Muscle of leg (tissue), 11 donors: ENCODE measurements around the gene NEK1. TPM values are rescaled to one million over a fixed set of nuclear protein-coding genes. Genes with fewer than 3 reads are reported as not detected.
A peak's percentile ranks its signal among the peaks of the same experiment; 100 is the strongest.
"Not testable (repeated sequence)": the region's sequence is repeated elsewhere in the genome, so short reads cannot be mapped to it uniquely, and the experiment has no call there.

Experiments used
- DNase-seq: peaks from one replicate; pipeline ENCODE4 v3.0.0; 2013
- H3K27ac ChIP-seq: one replicate; pipeline ENCODE4 v1.5.1; 2013; ENCODE audit warnings: mild to moderate bottlenecking, low read length, control low read depth
- H3K27me3 ChIP-seq: one replicate; pipeline ENCODE4 v1.6.1; 2013; ENCODE audit warnings: low read length; ENCODE audit not compliant: control insufficient read depth, insufficient read depth
- H3K36me3 ChIP-seq: one replicate; pipeline ENCODE4 v1.6.1; 2013; ENCODE audit warnings: low read length; ENCODE audit not compliant: control insufficient read depth, insufficient read depth
- H3K4me1 ChIP-seq: one replicate; pipeline ENCODE4 v1.6.1; 2013; ENCODE audit warnings: low read length; ENCODE audit not compliant: control insufficient read depth, insufficient read depth
- H3K4me3 ChIP-seq: one replicate; pipeline ENCODE4 v1.5.1; 2013; ENCODE audit warnings: low read length, control low read depth
- H3K9me3 ChIP-seq: replicated peaks from 2 replicates; pipeline ENCODE4 v1.6.1; 2013; ENCODE audit warnings: low read depth, low read length; ENCODE audit not compliant: control insufficient read depth
- WGBS: methylation state at CpG from one replicate; pipeline ENCODE4 v1.1.5; 2013; ENCODE audit warnings: missing lambda C conversion rate; ENCODE audit not compliant: insufficient coverage; 5-methylcytosine and 5-hydroxymethylcytosine counted together
- polyA plus RNA-seq, 8 donors: library from polyadenylated mRNA; unstranded; fragments of 120-200 nt; gene quantifications; one replicate each; pipeline versions ENCODE4 v1.2.1 to v1.2.3, GENCODE V29; 2013; ENCODE audit warnings: inconsistent platforms in 1 of 8, low replicate concordance in 1 of 8; ENCODE audit not compliant: insufficient read length in 8 of 8, insufficient read depth in 1 of 8
- total RNA-seq: library from RNA; stranded (reverse); fragments of 120-200 nt; gene quantifications from one replicate; pipeline ENCODE4 v1.2.4, GENCODE V29; 2013

NEK1 gene
- total and polyA plus RNA-seq, 9 donors = 9.6 to 14.7 (median 11.8) TPM

DNA sequence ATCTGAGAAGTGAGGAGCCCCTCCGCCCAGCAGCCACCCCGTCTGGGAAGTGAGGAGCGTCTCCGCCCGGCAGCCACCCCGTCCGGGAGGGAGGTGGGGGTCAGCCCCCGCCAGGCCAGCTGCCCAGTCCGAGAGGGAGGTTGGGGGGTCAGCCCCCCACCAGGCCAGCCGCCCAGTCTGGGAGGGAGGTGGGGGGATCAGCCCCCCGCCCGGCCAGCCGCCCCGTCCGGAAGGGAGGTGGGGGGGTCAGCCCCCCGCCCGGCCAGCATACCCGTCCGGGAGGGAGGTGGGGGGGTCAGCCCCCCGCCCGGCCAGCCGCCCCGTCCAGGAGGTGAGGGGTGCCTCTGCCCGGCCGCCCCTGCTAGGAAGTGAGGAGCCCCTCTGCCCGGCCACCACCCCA lies 42.1 kb downstream of the NEK1 start:
- not testable (repeated sequence) for H3K27ac ChIP-seq, H3K9me3 ChIP-seq, DNase-seq, H3K27me3 ChIP-seq, H3K4me1 ChIP-seq, H3K4me3 ChIP-seq
- H3K36me3 ChIP-seq = peaks cover 15% of the 10 kb centered on the region
- 96% methylated on average over 9 of the region's 26 CpGs for WGBS

DNA sequence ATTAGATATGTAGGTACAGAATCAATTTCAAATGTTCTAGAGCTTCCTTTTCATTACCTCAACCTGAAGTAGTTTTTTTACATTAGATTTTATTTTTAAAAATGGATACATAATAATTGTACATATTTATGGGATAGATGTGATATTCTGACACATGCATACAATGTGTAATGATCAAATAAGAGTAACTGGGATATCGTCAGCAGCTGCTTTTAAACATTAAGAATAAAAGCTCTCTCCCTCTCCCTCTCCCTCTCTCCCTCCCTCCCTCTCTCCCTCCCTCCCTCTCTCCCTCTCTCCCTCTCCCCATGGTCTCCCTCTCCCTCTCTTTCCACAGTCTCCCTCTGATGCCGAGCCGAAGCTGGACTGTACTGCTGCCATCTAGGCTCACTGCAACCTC lies 43.2 kb downstream of the NEK1 start:
- not testable (repeated sequence) for H3K27ac ChIP-seq, H3K4me3 ChIP-seq, H3K4me1 ChIP-seq, H3K36me3 ChIP-seq, DNase-seq, H3K9me3 ChIP-seq, H3K27me3 ChIP-seq
- no CpG with 5 or more reads among the region's 3 CpGs for WGBS

DNA sequence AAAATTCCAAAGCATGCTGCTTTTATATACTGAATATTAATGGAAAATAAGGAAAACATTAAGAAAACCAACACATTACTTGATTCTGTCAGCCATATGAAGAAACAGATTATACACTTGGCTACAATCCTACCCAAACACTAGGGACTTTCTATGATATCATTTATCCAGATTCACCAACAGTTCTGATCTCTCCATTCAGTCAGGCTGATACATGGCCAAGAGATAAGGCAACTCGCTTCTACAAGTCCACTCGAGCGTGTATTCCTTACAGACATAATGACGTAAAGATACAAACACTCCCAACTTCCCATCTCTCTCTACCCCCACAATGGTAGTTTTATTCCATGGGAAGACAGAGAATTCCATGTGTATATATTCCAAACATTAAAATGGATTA lies 44.5 kb downstream of the NEK1 start:
- DNase-seq = peak; percentile 28
- no peak overlapping the region for H3K27ac ChIP-seq
- no peaks in the 10 kb centered on the region for H3K9me3 ChIP-seq
- H3K4me1 ChIP-seq = no peaks in the 10 kb centered on the region
- no CpG with 5 or more reads among the region's 4 CpGs for WGBS
- H3K4me3 ChIP-seq = no peak overlapping the region
- no peaks in the 10 kb centered on the region for H3K27me3 ChIP-seq
- no peaks in the 10 kb centered on the region for H3K36me3 ChIP-seq

DNA sequence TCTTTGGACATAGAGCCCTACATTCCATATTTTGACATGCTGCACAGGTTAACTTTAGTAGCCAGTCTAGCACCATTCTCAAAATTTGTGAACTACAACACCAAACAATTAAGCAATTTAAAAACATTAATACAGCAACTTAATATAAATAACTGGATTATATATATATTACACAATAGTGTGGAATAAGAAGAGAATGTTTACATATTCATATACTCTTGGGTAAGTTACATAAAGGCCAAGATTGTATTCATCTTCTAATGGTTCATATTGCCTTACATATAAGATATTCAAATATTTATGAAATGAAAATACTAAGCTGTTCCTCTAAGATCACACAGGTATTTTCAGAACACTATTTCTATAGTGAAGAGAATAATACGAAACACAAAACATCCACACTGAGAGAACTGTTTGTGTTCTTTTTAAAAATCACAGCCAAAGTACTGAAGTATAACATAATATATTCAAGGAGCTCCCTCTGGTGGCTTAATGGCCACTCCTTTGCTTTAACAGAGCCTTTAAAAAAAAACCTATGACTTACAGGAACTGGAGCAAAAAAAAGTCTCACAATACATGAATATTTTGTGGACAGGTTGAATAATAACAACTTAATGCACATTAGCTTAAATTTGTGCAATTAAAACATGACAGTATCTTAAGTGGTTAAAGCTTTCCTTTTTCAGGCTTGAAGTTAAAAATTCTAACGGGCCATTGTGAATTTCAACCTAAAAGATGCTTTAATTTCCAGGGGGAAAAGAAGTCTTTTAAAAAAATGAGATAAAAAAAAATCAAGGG lies 46.2 kb downstream of the NEK1 start:
- no peak overlapping the region for H3K27ac ChIP-seq
- no peak overlapping the region for H3K4me3 ChIP-seq
- no peaks in the 10 kb centered on the region for H3K4me1 ChIP-seq
- WGBS = 100% methylated on average over 1 of the region's 2 CpGs
- H3K9me3 ChIP-seq = no peaks in the 10 kb centered on the region
- no peaks in the 10 kb centered on the region for H3K36me3 ChIP-seq
- no peaks in the 10 kb centered on the region for H3K27me3 ChIP-seq
- peak; percentile 87 for DNase-seq

DNA sequence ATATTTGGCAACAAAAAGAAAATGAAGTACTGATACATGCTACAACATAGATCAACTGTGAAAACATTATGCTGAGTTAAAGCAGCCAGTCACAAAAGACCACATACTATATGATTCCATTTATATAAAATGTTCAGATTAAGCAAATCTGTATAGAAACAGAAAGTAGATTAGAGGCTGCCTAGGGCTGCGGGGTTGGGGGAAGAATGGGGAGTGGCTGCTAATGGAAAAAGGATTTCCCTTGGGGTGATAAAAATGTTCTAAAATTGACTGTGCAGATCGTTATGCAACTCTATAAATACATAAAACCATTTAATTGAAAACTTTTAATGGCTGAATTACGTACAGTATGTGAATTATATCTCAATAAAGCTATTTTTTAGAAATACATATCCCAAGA lies 46.8 kb downstream of the NEK1 start:
- Histone ChIP-seq H3K4me3 (no peak overlapping the region), H3K27ac (no peak overlapping the region), H3K27me3 (no peaks in the 10 kb centered on the region), H3K36me3 (no peaks in the 10 kb centered on the region), H3K9me3 (no peaks in the 10 kb centered on the region), H3K4me1 (no peaks in the 10 kb centered on the region)
- peak; percentile 36 for DNase-seq
- no CpG with 5 or more reads among the region's 3 CpGs for WGBS

DNA sequence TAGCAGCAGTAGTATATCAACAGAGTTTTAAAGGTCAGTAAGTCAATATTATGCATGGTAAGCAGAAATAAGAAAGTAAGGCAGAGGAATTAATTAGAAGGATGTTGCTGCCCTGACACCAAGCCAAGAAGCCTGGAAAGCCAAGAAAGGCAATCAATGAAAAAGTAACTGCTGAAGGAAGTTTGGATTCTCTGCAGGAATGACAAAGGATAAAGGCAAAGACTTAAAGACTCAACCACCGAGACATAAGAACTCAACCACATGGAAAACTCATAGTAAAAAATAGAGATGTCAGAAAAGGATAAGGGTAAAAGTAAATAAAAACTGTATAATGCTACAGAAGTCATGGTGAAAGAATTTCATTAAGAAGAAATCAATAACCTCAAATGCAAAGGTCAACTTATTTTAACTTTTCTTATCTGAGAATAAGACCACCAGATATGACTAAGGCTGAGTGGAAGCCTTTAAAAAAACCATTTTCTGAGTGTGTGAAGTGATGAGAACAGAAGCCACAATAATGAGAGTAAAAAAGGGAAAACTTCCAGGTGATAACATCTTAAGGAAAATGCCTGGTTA lies 55.2 kb downstream of the NEK1 start:
- H3K27me3 ChIP-seq = no peaks in the 10 kb centered on the region
- no CpG with 5 or more reads among the region's 1 CpG for WGBS
- no peak overlapping the region for H3K4me3 ChIP-seq
- no peak overlapping the region for H3K27ac ChIP-seq
- peaks cover 3% of the 10 kb centered on the region for H3K9me3 ChIP-seq
- DNase-seq = peak; percentile 40
- H3K36me3 ChIP-seq = peaks cover 6% of the 10 kb centered on the region
- no peaks in the 10 kb centered on the region for H3K4me1 ChIP-seq

DNA sequence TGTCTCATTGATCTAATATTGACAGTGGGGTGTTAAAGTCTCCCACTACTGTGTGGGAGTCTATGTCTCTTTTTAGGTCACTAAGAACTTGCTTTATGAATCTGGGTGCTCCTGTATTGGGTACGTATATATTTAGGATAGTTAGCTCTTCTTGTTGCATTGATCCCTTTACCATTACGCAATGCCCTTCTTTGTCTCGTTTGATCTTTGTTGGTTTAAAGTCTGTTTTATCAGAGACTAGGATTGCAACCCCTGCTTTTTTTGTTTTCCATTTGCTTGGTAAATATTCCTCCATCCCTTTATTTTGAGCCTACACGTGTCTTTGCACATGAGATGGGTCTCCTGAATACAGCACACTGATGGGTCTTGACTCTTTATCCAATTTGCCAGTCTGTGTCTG lies 65.8 kb downstream of the NEK1 start:
- H3K27me3 ChIP-seq, DNase-seq, H3K27ac ChIP-seq, H3K9me3 ChIP-seq, H3K4me1 ChIP-seq, H3K4me3 ChIP-seq: not testable (repeated sequence)
- H3K36me3 ChIP-seq = peaks cover 18% of the 10 kb centered on the region
- WGBS = 100% methylated on average over 1 of the region's 4 CpGs

DNA sequence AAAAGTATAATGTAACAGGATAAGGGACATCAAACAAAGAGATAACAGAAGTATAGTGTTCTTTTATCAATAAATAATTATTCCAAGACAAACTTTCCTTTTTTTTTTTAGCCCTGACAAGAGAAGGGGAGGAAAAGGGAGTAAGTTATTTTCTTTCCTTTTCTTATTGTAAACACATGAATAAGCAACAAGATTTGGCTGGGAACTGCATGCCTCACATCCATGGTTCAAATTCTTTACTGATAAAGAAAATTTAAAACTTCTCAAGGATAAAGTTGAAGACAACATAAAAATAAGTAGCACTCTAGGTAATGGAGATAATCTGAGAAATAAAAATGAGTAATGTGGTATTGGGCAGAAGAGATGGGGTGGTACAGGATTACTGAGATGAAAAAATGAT lies 71.6 kb downstream of the NEK1 start:
- no peaks in the 10 kb centered on the region for H3K4me1 ChIP-seq
- no peak overlapping the region for H3K27ac ChIP-seq
- peaks cover 2% of the 10 kb centered on the region for H3K36me3 ChIP-seq
- no peaks in the 10 kb centered on the region for H3K27me3 ChIP-seq
- peaks cover 4% of the 10 kb centered on the region for H3K9me3 ChIP-seq
- no peak for DNase-seq
- no peak overlapping the region for H3K4me3 ChIP-seq

DNA sequence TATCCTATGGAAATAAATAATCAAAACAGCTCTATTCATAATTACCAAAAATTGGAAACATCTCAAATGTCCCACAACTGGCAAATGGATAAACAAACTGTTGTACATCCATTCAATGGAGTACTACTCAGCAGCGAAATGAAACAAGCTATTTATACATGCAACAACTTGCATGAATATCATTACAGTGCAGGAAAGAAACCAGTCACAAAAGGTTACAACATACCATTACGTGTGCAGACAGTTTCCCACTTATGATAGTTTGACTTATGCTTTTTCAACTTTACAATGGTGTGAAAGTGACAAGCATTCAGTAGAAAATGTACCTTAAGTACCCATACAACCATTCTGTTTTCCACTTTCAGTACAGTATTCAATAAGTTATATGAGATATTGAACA lies 82.3 kb downstream of the NEK1 start:
- no peaks in the 10 kb centered on the region for H3K27me3 ChIP-seq
- no peak overlapping the region for H3K4me3 ChIP-seq
- DNase-seq = no peak
- H3K4me1 ChIP-seq = no peaks in the 10 kb centered on the region
- WGBS = no CpG with 5 or more reads among the region's 2 CpGs
- H3K9me3 ChIP-seq = no peaks in the 10 kb centered on the region
- H3K27ac ChIP-seq = no peak overlapping the region
- H3K36me3 ChIP-seq = peaks cover 10% of the 10 kb centered on the region

DNA sequence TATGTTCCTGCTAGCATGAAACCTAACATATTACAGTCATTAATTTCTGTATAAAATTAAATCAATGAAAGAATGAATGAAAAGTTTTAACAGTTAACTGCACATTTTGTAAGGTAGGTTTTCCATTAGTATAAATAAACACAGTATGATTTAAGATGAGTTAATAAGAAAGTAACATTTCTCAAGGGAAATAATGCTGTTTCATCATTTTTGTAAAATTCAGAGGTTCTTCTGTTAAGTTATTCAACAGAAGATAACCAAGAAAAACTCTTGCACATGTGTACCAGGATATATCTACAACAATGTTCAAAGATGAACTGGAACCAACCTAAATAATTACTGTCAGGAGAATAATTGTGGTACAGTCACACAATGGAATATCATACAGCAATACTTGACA lies 88.6 kb downstream of the NEK1 start:
- H3K36me3 ChIP-seq = peaks cover 7% of the 10 kb centered on the region
- no peak overlapping the region for H3K4me3 ChIP-seq
- H3K27ac ChIP-seq = no peak overlapping the region
- no peaks in the 10 kb centered on the region for H3K27me3 ChIP-seq
- H3K9me3 ChIP-seq = peaks cover 5% of the 10 kb centered on the region
- no peak for DNase-seq
- no peaks in the 10 kb centered on the region for H3K4me1 ChIP-seq

DNA sequence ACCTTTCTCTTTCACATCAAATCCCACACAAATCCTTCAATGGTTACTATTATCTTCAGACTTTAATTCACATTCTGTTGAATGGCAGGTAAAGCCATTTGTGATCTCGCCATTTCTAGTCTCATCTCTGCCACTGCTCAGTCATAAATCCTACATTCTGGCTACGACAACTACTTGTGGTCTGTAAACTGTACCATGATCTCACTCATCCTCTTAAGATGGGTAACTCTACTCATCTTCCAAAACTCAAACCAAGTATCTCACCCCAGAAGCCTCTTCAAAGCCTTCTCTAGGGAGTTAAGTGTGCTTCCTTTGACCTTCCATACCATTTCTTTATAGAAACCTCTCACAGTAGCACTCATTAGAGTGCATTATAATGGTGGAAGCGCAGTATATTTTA lies 101.8 kb downstream of the NEK1 start:
- Histone ChIP-seq H3K4me3 (no peak overlapping the region), H3K36me3 (peaks cover 2% of the 10 kb centered on the region), H3K4me1 (no peaks in the 10 kb centered on the region), H3K27me3 (no peaks in the 10 kb centered on the region), H3K27ac (no peak overlapping the region), H3K9me3 (no peaks in the 10 kb centered on the region)
- WGBS = 88% methylated on average over 2 of the region's 3 CpGs
- no peak for DNase-seq
